NCI-H2029 treated with DMSO at 0.1 percent for 48 hours (cell line): Measurements from ENCODE around the gene NOP16.

ENCODE experiments used
- DNase-seq: peaks from one replicate; lab custom pipeline; 2025; lab: John Stamatoyannopoulos, UW

The NOP16 gene

GRCh38 chr5:176386491-176386890 lies 1.9 kb downstream of the NOP16 start:
- no peak for DNase-seq

DNA sequence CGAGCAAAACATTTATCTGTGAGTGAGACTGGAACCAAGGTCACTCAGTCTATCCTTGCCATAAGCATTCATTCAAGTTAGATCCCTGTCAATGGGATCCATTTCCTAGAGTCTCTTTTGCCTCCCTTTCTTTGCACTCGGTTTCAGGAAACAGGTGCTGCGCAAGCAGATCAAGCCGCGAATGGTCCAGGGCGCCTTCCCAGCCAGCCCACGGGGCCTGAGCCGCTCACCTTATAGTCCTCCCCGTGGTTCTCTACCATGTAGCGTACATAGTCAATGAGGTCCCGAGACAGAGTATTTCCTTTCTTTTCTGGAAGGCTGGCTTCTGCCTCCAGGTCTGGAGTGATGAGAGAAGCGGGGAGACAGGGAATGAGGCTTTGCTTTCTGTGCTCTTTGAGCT lies 3.4 kb downstream of the NOP16 start:
- no peak for DNase-seq

- no peak for DNase-seq
Measured at GRCh38 chr5:176384366-176384930, 4.0 kb downstream of the NOP16 start.

GRCh38 chr5:176383961-176384360 lies 4.4 kb downstream of the NOP16 start:
- no peak for DNase-seq

DNA sequence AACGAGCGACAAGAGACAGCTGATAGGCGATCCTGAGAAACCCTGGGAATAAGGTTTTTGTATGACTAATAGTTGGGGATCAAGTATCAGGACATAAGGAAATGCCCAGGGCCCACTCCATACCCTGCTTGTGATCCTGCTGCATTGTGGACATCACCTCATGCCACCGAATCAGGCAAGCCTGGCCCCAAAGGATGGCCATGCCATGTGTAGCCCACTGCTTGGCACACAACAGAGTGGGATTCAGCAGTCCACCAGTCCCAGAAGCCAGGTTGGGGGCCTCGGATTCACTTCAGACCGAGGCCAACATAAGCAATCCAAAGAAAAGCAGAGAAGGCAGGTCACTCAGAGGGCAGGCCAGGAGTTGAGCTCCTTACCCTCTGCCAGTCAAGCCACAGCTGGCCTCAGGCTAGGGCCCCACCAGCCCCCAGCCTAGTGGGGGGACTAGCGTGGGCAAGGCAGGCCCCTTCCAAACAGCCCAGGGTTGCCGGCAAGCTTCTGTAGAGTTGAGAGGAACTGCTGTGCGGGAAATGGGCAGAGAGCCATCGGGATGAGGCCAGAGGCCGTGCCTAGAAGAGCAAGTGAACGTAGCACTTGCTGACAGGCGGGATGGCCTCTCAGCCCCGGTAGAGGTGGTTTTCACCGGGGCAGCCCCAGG lies 5.0 kb downstream of the NOP16 start:
- no peak for DNase-seq

DNA sequence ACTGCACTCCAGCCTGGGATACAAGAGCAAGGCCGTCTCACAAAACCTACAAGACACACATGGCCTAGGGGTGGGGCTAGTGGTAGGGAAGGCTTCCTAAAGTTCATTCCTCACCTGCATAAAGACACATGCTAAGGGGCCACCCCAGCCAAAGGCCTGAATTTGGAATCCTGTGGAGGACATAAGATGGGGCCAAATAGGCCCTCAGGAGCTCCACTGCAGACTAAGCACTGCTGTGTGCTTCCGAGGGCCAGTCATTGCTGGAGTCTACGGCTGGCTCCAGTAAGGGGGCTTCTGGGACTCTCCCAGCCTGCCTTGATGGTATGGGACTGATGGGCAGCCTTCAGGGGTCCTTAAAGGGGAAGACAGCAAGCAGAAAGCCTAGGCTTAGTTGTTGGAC lies 5.7 kb downstream of the NOP16 start:
- DNase-seq: no peak

DNA sequence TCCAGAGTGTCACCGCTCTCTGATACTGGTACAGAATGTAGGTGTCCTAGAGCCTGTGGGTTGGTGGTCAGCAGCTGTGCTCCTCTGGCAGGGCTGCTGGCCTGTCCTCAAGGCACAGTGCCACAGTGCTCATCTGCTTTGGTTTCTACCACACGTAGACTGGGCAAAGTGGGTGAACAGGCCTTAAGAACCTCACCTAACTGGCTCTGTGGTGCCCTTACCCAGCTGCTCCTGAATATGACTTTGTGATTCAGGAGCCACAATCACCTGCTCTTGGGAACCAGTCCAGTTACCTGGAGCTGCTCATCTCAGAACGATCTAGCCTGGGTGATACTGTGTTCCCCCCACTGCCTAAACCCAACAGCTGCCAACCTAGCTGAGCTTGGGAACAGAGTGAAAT lies 6.4 kb downstream of the NOP16 start:
- DNase-seq: no peak

- no peak for DNase-seq
Measured at GRCh38 chr5:176381423-176381822, 7.0 kb downstream of the NOP16 start.

DNA sequence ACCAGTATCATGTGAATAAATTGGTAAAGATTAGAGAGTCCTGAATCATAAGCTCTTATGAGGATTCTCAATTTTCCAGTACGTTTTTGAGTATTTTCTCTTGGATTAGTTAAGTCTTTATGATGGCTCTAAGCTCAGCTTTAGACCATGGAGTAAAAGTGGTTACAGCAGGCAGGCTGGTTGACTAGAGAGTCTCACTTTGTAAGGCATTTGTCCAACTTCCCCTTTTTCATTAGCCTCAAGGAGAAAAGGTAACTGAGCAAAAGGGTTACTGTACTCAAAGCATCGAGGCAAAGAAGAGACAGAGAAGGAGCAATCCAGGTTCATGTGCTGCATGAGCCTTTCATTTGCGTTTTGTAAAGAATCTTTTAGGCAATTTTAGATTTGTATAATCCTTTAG lies 8.5 kb downstream of the NOP16 start:
- DNase-seq: no peak

DNA sequence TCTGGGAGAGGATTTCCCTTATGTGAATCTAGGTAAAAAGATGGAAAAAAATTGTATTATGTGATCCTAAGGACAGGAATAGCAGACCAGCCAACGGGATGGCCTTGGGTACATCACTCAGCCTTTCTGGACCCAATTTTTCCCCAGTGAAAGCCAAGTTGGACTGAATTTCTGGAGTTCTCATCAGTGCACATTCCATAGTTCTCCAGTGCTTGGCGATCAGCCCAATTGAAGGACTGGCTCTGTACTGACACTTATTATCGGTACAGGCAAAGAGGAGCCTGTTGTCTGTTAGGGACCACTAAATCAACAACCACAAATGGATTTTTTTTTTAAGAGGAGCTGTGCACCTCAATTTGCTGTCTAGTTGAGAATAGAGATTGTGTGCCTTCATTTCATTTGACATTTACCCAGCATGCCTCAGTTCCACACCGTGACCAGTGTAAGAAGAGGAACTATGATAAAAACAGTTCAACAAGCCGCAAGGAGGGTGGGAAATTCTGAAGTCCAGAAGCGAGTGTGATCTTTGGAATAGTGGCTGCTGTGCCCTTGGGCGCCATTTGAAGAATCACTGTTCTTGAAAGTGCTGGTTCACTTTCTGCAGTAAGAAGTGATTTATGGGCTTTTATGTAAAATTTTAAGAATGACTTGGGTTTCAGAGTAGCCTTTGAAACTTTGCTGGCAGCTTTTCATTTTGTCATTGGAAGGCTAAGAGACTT lies 15.1 kb downstream of the NOP16 start:
- DNase-seq: no peak

DNA sequence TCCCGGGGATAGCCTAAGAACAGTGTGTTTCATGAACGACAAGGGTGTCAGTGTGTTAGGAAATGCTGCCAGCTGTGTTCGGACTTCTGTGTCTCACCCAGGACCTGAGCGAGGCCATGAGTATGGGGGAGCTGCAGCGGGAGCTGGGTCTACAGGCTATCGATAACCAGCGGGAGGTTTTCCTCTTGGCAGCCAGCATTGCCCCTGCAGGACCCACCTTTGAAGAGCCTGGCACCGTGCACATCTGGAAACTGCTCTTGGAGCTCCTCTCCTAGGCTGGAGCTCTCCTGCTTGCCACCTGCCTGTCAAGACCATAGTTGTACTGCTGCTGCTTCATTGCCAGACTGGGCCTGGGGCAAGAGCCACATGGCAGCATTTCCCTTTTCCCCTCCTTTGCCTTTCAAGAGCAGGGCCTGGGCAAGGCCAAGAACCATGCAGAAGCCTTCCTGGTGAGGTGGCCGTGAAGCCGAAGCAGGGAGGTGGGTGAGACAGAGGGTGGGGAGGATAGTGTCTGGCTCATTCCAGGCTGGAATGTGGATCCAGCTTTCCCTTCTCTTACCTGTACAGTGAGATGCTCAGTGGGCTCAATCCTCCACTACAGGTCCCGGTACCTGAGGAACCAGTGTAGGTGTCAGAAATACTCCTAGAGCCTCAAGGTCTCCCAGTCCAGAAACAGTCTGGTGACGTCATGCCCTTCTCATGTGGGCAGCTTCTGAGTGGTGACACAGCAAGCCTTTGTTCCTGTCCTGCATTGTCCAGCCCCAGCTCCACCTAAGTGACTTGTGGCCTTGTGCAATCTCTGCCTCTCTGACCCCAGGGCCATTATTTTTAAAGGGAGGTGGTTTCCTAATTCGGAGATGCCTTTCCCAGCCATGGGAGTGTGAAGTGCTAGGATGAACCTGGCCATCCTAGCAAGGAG lies 16.5 kb downstream of the NOP16 start:
- no peak for DNase-seq

- DNase-seq: no peak
Measured at GRCh38 chr5:176369934-176370711, 18.3 kb downstream of the NOP16 start.

GRCh38 chr5:176368726-176369125 lies 19.7 kb downstream of the NOP16 start:
- DNase-seq: no peak

DNA sequence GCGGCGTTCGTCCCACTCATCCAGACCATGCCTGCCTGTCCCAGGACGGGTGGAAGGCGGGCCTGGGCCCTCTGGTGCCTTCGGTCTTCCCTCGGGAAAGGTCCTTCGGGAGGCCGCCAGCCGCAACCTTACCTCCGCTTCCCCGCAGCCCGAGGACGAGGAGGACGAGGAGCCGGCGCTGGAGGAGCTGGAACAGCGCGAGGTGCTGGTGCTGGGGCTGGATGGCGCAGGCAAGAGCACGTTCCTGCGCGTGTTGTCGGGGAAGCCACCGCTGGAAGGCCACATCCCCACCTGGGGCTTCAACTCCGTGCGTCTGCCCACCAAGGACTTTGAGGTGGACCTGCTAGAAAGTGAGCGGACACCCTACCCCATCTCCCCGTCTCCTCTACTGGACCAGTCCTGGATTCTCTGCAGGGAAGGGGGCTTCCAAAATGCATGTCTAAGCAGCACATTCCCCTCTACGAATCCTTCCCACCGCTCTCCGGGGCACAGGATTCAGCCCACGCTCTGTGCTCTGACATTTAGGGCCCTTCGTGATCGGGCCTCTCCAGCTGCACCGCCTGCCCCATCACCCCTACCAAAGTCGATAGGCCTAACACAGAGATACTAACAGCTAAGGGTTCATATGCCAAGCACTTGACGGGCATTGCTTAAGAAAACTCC lies 22.0 kb downstream of the NOP16 start:
- no peak for DNase-seq

- no peak for DNase-seq
Measured at GRCh38 chr5:176365351-176366231, 22.8 kb downstream of the NOP16 start, which contains the start of gene ARL10. TSS of gene ARL10 (plus strand) at chr5:176365487. CDS start at chr5:176365564, 77 bp downstream.

- DNase-seq: no peak
Measured at GRCh38 chr5:176364765-176365350, 23.5 kb downstream of the NOP16 start.

- DNase-seq: no peak
Measured at GRCh38 chr5:176362233-176362490, 26.2 kb downstream of the NOP16 start.

DNA sequence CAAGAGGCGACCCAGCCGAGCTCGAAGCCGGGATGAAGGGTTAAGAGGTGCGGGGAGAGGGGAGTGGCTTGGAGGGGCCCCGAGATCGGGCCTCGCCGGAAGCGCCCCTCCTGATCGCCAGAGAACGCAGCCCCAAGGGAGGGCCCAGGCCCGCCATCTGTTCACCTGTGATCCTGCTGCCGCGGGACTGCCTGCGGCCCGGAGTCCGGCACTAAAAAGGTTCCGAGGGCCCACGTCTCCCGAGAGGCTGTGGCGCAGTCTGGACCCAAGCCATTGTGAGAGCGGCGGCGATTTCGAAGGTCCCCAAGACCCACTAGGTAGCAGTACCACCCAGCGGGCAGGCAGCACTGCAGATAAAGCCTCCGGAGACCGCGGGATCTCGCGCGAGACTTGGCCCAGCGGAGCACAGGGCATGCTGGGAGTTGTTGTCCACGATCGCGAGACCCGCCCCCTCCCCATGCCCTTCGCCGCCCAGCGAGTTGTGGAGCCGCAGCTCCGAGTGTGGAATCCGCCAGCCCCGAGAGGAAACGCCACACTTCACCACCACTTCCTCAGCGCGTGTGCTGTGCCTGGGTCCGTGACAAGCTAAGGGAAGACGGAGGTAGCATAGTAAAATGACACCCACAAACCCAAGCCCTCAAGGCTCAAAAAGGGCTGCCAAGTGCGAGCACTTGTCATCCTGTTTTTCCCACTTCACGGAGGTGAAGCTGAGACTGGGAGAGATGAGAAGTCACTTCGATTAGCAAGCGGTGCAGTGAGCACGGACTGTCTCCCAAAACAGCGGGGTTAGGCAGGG lies 26.8 kb downstream of the NOP16 start, which contains the start of gene KIAA1191:
TSS of gene KIAA1191 (minus strand) at position 328 of the 796 bp plus-strand sequence. CDS start 2,256 bp downstream, outside the sequence.
- DNase-seq: peak; percentile 65

- DNase-seq: no peak
Measured at GRCh38 chr5:176360894-176361436, 27.4 kb downstream of the NOP16 start.
